Neural progenitor cell (in vitro differentiated cells): ENCODE results near the gene COL21A1. TPM values are rescaled to one million over a fixed set of nuclear protein-coding genes. Genes with fewer than 3 reads are reported as not detected.

Source experiments
- DNase-seq: peaks from one replicate; pipeline ENCODE4 v3.0.0-alpha.2; 2016; ENCODE audit warnings: low spot score
- H2AFZ ChIP-seq: fragments of 200-600 bp; sonication (generic); replicated peaks from 2 replicates; pipeline ENCODE4 v1.6.1; 2016; ENCODE audit warnings: antibody characterized with exemption
- H3F3A ChIP-seq: fragments of 200-600 bp; sonication (generic); 2 replicates; pipeline ENCODE4 v1.6.1; 2016; ENCODE audit warnings: antibody characterized with exemption, low read depth
- H3K27ac ChIP-seq: fragments of 200-600 bp; sonication (generic); 2 replicates; pipeline ENCODE4 v1.5.1; 2016; ENCODE audit warnings: mild to moderate bottlenecking
- H3K27me3 ChIP-seq: fragments of 200-600 bp; sonication (generic); 2 replicates; pipeline ENCODE4 v1.6.1; 2016; ENCODE audit warnings: mild to moderate bottlenecking, moderate library complexity
- H3K36me3 ChIP-seq: fragments of 200-600 bp; sonication (generic); 2 replicates; pipeline ENCODE4 v1.5.1; 2016
- H3K4me1 ChIP-seq: fragments of 200-600 bp; sonication (generic); 2 replicates; pipeline ENCODE4 v1.6.1; 2016; ENCODE audit warnings: mixed run types
- H3K4me2 ChIP-seq: fragments of 200-600 bp; sonication (generic); 2 replicates; pipeline ENCODE4 v1.6.1; 2016
- H3K4me3 ChIP-seq: fragments of 200-600 bp; sonication (generic); 2 replicates; pipeline ENCODE4 v1.5.1; 2016
- H3K79me2 ChIP-seq: fragments of 200-600 bp; sonication (generic); 2 replicates; pipeline ENCODE4 v1.6.1; 2016; ENCODE audit warnings: low read depth
- H3K9ac ChIP-seq: fragments of 200-600 bp; sonication (generic); 2 replicates; pipeline ENCODE4 v1.6.1; 2016
- H3K9me3 ChIP-seq: fragments of 200-600 bp; sonication (generic); 2 replicates; pipeline ENCODE4 v1.5.1; 2016; ENCODE audit warnings: low read depth
- H4K20me1 ChIP-seq: fragments of 200-600 bp; sonication (generic); 2 replicates; pipeline ENCODE4 v1.6.1; 2016; ENCODE audit warnings: low read depth
- H3K27ac Mint-ChIP-seq: 3 replicates; pipeline ENCODE4 v1.8.0; 2021; ENCODE audit warnings: mixed read lengths
- H3K27me3 Mint-ChIP-seq: 2 replicates; pipeline ENCODE4 v1.8.0; 2022; ENCODE audit warnings: low read depth, mild to moderate bottlenecking, inconsistent platforms, moderate library complexity, mixed read lengths; ENCODE audit not compliant: insufficient read depth
- H3K36me3 Mint-ChIP-seq: 3 replicates; pipeline ENCODE4 v1.8.0; 2021; ENCODE audit warnings: mixed read lengths
- H3K4me1 Mint-ChIP-seq: 3 replicates; pipeline ENCODE4 v1.8.0; 2021; ENCODE audit warnings: mixed read lengths
- H3K4me3 Mint-ChIP-seq: 3 replicates; pipeline ENCODE4 v1.8.0; 2021; ENCODE audit warnings: mild to moderate bottlenecking, moderate library complexity, mixed read lengths
- H3K9me3 Mint-ChIP-seq: 3 replicates; pipeline ENCODE4 v1.8.0; 2020; ENCODE audit warnings: mixed read lengths
- EZH2 ChIP-seq: fragments of 200-600 bp; sonication (generic); IDR thresholded peaks from 2 replicates; pipeline ENCODE4 v1.6.1; 2017; ENCODE audit warnings: antibody characterized with exemption, mild to moderate bottlenecking, moderate library complexity
- EZH2phosphoT487 ChIP-seq: fragments of 200-600 bp; sonication (generic); IDR thresholded peaks from 2 replicates; pipeline ENCODE4 v1.6.1; 2017; ENCODE audit warnings: antibody characterized with exemption
- total RNA-seq: library from RNA; depleted of rRNA; stranded (reverse); fragments of >200 nt; gene quantifications from 2 replicates; pipeline ENCODE4 v1.2.3, GENCODE V29; 2015; ENCODE audit warnings: low replicate concordance
- TF ChIP-seq, protein P1 (sequence below): fragments of 200-600 bp; sonication (generic); IDR thresholded peaks from 2 replicates; pipeline ENCODE4 v1.5.1; 2017; ENCODE audit warnings: antibody characterized with exemption, mild to moderate bottlenecking

Gene COL21A1
- total RNA-seq, 1 donor from 2014 or later, result 0.95 TPM

DNA sequence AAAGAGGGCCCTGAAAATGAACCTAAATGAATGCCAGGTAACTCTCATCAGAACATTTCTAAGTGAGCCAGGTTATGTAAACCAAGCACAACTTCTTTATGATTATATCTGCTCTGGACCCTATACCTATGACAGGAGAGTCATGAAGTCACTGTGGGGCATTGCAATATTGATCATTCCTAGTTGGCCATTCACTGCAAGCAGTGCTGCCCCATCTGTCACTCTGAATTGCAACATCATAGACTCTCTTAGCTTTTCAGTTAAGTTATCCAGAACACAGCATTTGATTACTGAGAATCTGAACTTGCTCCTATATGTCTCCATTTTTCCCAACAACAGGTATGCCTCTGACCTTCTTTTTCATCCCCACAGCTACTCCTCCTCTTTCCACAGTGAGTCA is 3.3 kb downstream of the COL21A1 start:
- no peak for DNase-seq
- TF ChIP-seq, protein P1, sequence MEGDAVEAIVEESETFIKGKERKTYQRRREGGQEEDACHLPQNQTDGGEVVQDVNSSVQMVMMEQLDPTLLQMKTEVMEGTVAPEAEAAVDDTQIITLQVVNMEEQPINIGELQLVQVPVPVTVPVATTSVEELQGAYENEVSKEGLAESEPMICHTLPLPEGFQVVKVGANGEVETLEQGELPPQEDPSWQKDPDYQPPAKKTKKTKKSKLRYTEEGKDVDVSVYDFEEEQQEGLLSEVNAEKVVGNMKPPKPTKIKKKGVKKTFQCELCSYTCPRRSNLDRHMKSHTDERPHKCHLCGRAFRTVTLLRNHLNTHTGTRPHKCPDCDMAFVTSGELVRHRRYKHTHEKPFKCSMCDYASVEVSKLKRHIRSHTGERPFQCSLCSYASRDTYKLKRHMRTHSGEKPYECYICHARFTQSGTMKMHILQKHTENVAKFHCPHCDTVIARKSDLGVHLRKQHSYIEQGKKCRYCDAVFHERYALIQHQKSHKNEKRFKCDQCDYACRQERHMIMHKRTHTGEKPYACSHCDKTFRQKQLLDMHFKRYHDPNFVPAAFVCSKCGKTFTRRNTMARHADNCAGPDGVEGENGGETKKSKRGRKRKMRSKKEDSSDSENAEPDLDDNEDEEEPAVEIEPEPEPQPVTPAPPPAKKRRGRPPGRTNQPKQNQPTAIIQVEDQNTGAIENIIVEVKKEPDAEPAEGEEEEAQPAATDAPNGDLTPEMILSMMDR, result no peak
- no peak for TF ChIP-seq EZH2
- Histone ChIP-seq H3K4me1 (no peaks in the 10 kb centered on the region), H3K27ac (no peak overlapping the region), H3K79me2 (no peaks in the 10 kb centered on the region), H3K4me2 (no peak overlapping the region), H2AFZ (no peak overlapping the region), H3K9me3 (no peaks in the 10 kb centered on the region), H3K36me3 (no peaks in the 10 kb centered on the region), H3F3A (no peaks in the 10 kb centered on the region), H3K27me3 (peaks cover 24% of the 10 kb centered on the region), H3K9ac (no peak overlapping the region), H3K4me3 (no peak overlapping the region), H4K20me1 (no peaks in the 10 kb centered on the region)
- no peaks in the 10 kb centered on the region for H3K9me3 Mint-ChIP-seq
- no peaks in the 10 kb centered on the region for H3K36me3 Mint-ChIP-seq
- H3K27ac Mint-ChIP-seq, result no peak overlapping the region
- peaks cover 3% of the 10 kb centered on the region for H3K4me1 Mint-ChIP-seq
- H3K4me3 Mint-ChIP-seq, result no peak overlapping the region
- H3K27me3 Mint-ChIP-seq, result peaks cover 10% of the 10 kb centered on the region

DNA sequence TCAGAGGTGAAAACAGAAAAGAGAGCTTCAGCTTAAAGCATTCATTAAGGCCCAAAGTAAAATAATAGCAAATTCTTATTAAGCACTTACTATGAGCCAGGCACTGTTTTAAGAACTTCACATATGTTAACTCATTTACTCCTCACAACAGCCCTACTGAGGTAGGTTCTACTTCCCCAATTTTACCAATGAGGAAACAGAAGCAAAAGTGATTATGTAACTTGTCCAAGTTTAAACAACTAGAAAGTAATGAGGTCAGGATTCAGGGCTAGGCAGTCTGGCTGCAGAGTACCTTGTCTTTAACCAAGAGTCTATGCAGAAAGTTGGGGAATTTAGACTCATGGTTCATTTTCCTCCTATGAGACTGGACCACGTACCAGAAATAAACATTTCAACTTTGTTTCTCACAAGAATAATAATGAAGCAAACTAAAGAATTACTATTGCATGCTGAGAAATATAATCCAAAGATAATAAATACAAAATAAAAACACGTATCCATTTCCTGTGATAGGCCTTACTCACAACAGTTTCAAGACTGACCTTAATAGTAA is 3.8 kb downstream of the COL21A1 start:
- TF ChIP-seq, protein P1, result no peak
- TF ChIP-seq EZH2phosphoT487, result no peak
- no peaks in the 10 kb centered on the region for H3K79me2 ChIP-seq
- no peak overlapping the region for H3K4me3 Mint-ChIP-seq
- no peaks in the 10 kb centered on the region for H3K36me3 Mint-ChIP-seq
- H3K27ac ChIP-seq, result no peak overlapping the region
- DNase-seq, result no peak
- no peaks in the 10 kb centered on the region for H3K4me1 ChIP-seq
- H3K9me3 ChIP-seq, result no peaks in the 10 kb centered on the region
- no peaks in the 10 kb centered on the region for H3F3A ChIP-seq
- no peak overlapping the region for H3K9ac ChIP-seq
- no peak overlapping the region for H3K4me3 ChIP-seq
- H2AFZ ChIP-seq, result no peak overlapping the region
- H3K27me3 ChIP-seq, result peaks cover 22% of the 10 kb centered on the region
- no peaks in the 10 kb centered on the region for H3K9me3 Mint-ChIP-seq
- no peaks in the 10 kb centered on the region for H4K20me1 ChIP-seq
- H3K36me3 ChIP-seq, result no peaks in the 10 kb centered on the region
- no peak overlapping the region for H3K27ac Mint-ChIP-seq
- H3K4me1 Mint-ChIP-seq, result peaks cover 3% of the 10 kb centered on the region
- H3K27me3 Mint-ChIP-seq, result peaks cover 10% of the 10 kb centered on the region
- no peak overlapping the region for H3K4me2 ChIP-seq

DNA sequence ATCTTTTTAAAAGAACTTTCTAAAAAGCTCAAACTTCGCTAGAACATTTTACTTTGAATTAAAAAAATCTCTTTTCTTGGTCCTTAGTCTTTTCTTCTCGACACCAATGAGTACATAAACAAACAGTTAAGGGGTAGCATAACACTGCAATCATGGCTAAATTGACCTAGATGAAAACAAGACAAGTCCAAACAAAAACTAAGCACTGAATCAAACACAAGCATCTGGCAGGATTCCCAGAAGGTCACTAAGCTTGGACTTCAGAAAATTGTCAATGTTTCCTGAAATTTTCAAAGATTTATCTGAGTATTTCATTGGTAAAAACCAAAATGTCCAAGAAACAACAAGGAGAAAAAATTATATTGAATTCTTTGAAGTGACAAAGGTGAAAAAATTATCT is 5.0 kb downstream of the COL21A1 start:
- Histone ChIP-seq H3K4me2 (no peak overlapping the region), H3K9me3 (no peaks in the 10 kb centered on the region), H3K9ac (no peak overlapping the region), H3K36me3 (no peaks in the 10 kb centered on the region), H2AFZ (no peak overlapping the region), H3F3A (no peaks in the 10 kb centered on the region), H3K4me3 (no peak overlapping the region), H3K27me3 (peaks cover 12% of the 10 kb centered on the region), H4K20me1 (no peaks in the 10 kb centered on the region), H3K27ac (no peak overlapping the region), H3K79me2 (no peaks in the 10 kb centered on the region), H3K4me1 (no peaks in the 10 kb centered on the region)
- peaks cover 3% of the 10 kb centered on the region for H3K4me1 Mint-ChIP-seq
- H3K27ac Mint-ChIP-seq, result no peak overlapping the region
- H3K9me3 Mint-ChIP-seq, result no peaks in the 10 kb centered on the region
- no peak for DNase-seq
- no peaks in the 10 kb centered on the region for H3K36me3 Mint-ChIP-seq
- no peak overlapping the region for H3K4me3 Mint-ChIP-seq
- peaks cover 10% of the 10 kb centered on the region for H3K27me3 Mint-ChIP-seq
- TF ChIP-seq EZH2phosphoT487 (no peak), EZH2 (no peak)
- TF ChIP-seq, protein P1, result no peak
